BE2C (cell line): ENCODE results near the gene DAPK2.

Source experiments
- DNase-seq: peaks from one replicate; pipeline ENCODE4 v3.0.0-alpha.2; 2020
- H3K27me3 ChIP-seq: fragments of 250-450 bp; sonication (Bioruptor Pico); 2 replicates; pipeline ENCODE4 v1.5.1; 2020; ENCODE audit warnings: mild to moderate bottlenecking
- H3K36me3 ChIP-seq: fragments of 250-450 bp; sonication (Bioruptor Pico); 2 replicates; pipeline ENCODE4 v1.5.1; 2020; ENCODE audit warnings: mild to moderate bottlenecking
- H3K4me1 ChIP-seq: fragments of 250-450 bp; sonication (Bioruptor Pico); 2 replicates; pipeline ENCODE4 v1.5.1; 2020
- H3K4me3 ChIP-seq: 2 replicates; pipeline ENCODE4 v1.5.1; 2011; ENCODE audit warnings: low read depth, low read length
- H3K9me3 ChIP-seq: fragments of 250-450 bp; sonication (Bioruptor Pico); 2 replicates; pipeline ENCODE4 v1.5.1; 2020
- CTCF ChIP-seq: IDR thresholded peaks from 2 replicates; pipeline ENCODE4 v1.5.1; 2012; ENCODE audit warnings: mild to moderate bottlenecking, low read depth, low read length

DAPK2 gene

GRCh38 chr15:63938486-63939061 lies 107.7 kb downstream of the DAPK2 start:
- no peak for TF ChIP-seq CTCF
- Histone ChIP-seq H3K27me3 (no peaks in the 10 kb centered on the region), H3K4me3 (no peak overlapping the region), H3K36me3 (no peaks in the 10 kb centered on the region), H3K9me3 (no peaks in the 10 kb centered on the region), H3K4me1 (no peaks in the 10 kb centered on the region)
- DNase-seq, result no peak

- no peak overlapping the region for H3K4me3 ChIP-seq
- H3K4me1 ChIP-seq, result no peaks in the 10 kb centered on the region
- no peak for DNase-seq
- H3K36me3 ChIP-seq, result no peaks in the 10 kb centered on the region
- no peaks in the 10 kb centered on the region for H3K27me3 ChIP-seq
- no peak for TF ChIP-seq CTCF
- H3K9me3 ChIP-seq, result no peaks in the 10 kb centered on the region
These were observed 112.8 kb downstream of the DAPK2 start for GRCh38 chr15:63933522-63933921.

- Histone ChIP-seq H3K36me3 (no peaks in the 10 kb centered on the region), H3K4me3 (no peak overlapping the region), H3K27me3 (no peaks in the 10 kb centered on the region), H3K9me3 (no peaks in the 10 kb centered on the region), H3K4me1 (no peaks in the 10 kb centered on the region)
- no peak for TF ChIP-seq CTCF
- no peak for DNase-seq
These were observed 114.7 kb downstream of the DAPK2 start for GRCh38 chr15:63931556-63931955.

GRCh38 chr15:63930034-63930433 lies 116.3 kb downstream of the DAPK2 start:
- no peak for DNase-seq
- Histone ChIP-seq H3K9me3 (no peaks in the 10 kb centered on the region), H3K36me3 (no peaks in the 10 kb centered on the region), H3K4me1 (no peaks in the 10 kb centered on the region), H3K27me3 (no peaks in the 10 kb centered on the region), H3K4me3 (no peak overlapping the region)
- TF ChIP-seq CTCF, result no peak

- Histone ChIP-seq H3K4me3 (no peak overlapping the region), H3K4me1 (no peaks in the 10 kb centered on the region), H3K9me3 (no peaks in the 10 kb centered on the region), H3K27me3 (no peaks in the 10 kb centered on the region), H3K36me3 (no peaks in the 10 kb centered on the region)
- no peak for DNase-seq
- TF ChIP-seq CTCF, result no peak
These were observed 118.0 kb downstream of the DAPK2 start for GRCh38 chr15:63928185-63928842.
